HCT116 (cell line): ENCODE measurements around the gene ZNF462. TPM values are rescaled to one million over a fixed set of nuclear protein-coding genes. Genes with fewer than 3 reads are reported as not detected.

Source experiments
- ATAC-seq: fragments of 200-7000 bp; cut with Tn5 transposase; 2 replicates; pipeline ENCODE4 v1.9.1; 2020; ENCODE audit warnings: mild to moderate bottlenecking, moderate library complexity
- BruUV-seq: library from RNA; stranded (reverse); fragments of 400-500 nt; replicated peaks from 2 replicates; lab custom pipeline; 2021; lab: Mats Ljungman, UMichigan
- CTCF ChIA-PET: fragments of 300-600 bp; sonication (Branson Sonifier 250); formaldehyde crosslinking; loops from one replicate; lab custom pipeline; 2021; ENCODE audit warnings: antibody characterized with exemption; lab: Charles Lee
- POLR2A ChIA-PET: fragments of 300-600, 350-600 bp; sonication (Branson Sonifier 250); formaldehyde crosslinking; loops from one replicate; lab custom pipeline; 2021; ENCODE audit warnings: antibody characterized with exemption; lab: Charles Lee
- RAD21 ChIA-PET, 2 experiments: fragments of 300-600 bp; sonication (Branson Sonifier 250); formaldehyde crosslinking; loops; one replicate each; lab custom pipeline; 2023; ENCODE audit warnings: low total read pairs in 2 of 2; ENCODE audit not compliant: uncharacterized antibody in 2 of 2, unreplicated experiment in 2 of 2, low non-redundant PET in 1 of 2; lab: Charles Lee
- DNase-seq: peaks from one replicate; pipeline ENCODE4 v3.0.0-alpha.2; 2010; ENCODE audit warnings: low read depth, low spot score
- H2AFZ ChIP-seq: fragments of 200-600 bp; shearing (Covaris generic), sonication (generic); 2 replicates; pipeline ENCODE4 v1.6.1; 2017; ENCODE audit warnings: low read depth, mixed run types, mixed read lengths, antibody characterized with exemption, low read length; ENCODE audit not compliant: poor library complexity, severe bottlenecking
- H3K27ac ChIP-seq: 2 replicates; pipeline ENCODE4 v1.5.1; 2012; ENCODE audit warnings: low read depth, low read length
- H3K27me3 ChIP-seq: fragments of 200-600 bp; sonication (generic); 2 replicates; pipeline ENCODE4 v1.6.1; 2016; ENCODE audit warnings: mixed run types, low read length, mixed read lengths; ENCODE audit not compliant: insufficient read depth
- H3K36me3 ChIP-seq, 2 experiments: fragments of 200-500 bp in 1 of 2; fragments of 200-600 bp in 1 of 2; sonication (Bioruptor generic) in 1 of 2; sonication (generic) in 1 of 2; 2 replicates each; pipeline versions ENCODE4 v1.5.1 to v1.6.1; 2014 to 2016; ENCODE audit warnings: low read length in 2 of 2, inconsistent platforms in 1 of 2, mixed read lengths in 1 of 2, mixed run types in 1 of 2; ENCODE audit not compliant: insufficient read depth in 2 of 2, control insufficient read depth in 1 of 2
- H3K4me1 ChIP-seq, 2 experiments: fragments of 200-600 bp in 1 of 2; sonication (generic) in 1 of 2; 2 replicates each; pipeline versions ENCODE4 v1.5.1 to v1.6.1; 2012 to 2017; ENCODE audit warnings: low read length in 2 of 2, inconsistent platforms in 1 of 2, mild to moderate bottlenecking in 1 of 2, mixed read lengths in 1 of 2, mixed run types in 1 of 2, moderate library complexity in 1 of 2; ENCODE audit not compliant: insufficient read depth in 2 of 2, control insufficient read depth in 1 of 2
- H3K4me2 ChIP-seq: fragments of 200-600 bp; sonication (generic); 2 replicates; pipeline ENCODE4 v1.6.1; 2017; ENCODE audit warnings: mixed run types, low read length, mixed read lengths
- H3K4me3 ChIP-seq, 2 experiments: fragments of 200-600 bp in 1 of 2; sonication (generic) in 1 of 2; replicated peaks in 1 of 2; 2 replicates each; pipeline ENCODE4 v1.5.1; 2011 to 2016; ENCODE audit warnings: low read length in 2 of 2, control low read depth in 1 of 2, low read depth in 1 of 2, mild to moderate bottlenecking in 1 of 2, mixed read lengths in 1 of 2, mixed run types in 1 of 2
- H3K79me2 ChIP-seq: fragments of 200-600 bp; sonication (generic); 2 replicates; pipeline ENCODE4 v1.6.1; 2017; ENCODE audit warnings: mild to moderate bottlenecking, mixed run types, low read length, moderate library complexity, mixed read lengths; ENCODE audit not compliant: insufficient read depth
- H3K9ac ChIP-seq: fragments of 200-600 bp; sonication (generic); 2 replicates; pipeline ENCODE4 v1.6.1; 2016; ENCODE audit warnings: low read length, mixed read lengths
- H3K9me2 ChIP-seq: fragments of 200-600 bp; sonication (generic), shearing (Covaris generic); 2 replicates; pipeline ENCODE4 v1.6.1; 2017; ENCODE audit warnings: mixed run types, mild to moderate bottlenecking, moderate library complexity; ENCODE audit not compliant: insufficient read depth
- H3K9me3 ChIP-seq, 2 experiments: fragments of 200-500 bp in 1 of 2; fragments of 200-600 bp in 1 of 2; sonication (Bioruptor generic) in 1 of 2; sonication (generic) in 1 of 2; 2 replicates each; pipeline ENCODE4 v1.6.1; 2014 to 2017; ENCODE audit warnings: low read length in 2 of 2, mixed read lengths in 2 of 2, inconsistent platforms in 1 of 2, low read depth in 1 of 2, mild to moderate bottlenecking in 1 of 2, mixed run types in 1 of 2, moderate library complexity in 1 of 2; ENCODE audit not compliant: control insufficient read depth in 1 of 2, insufficient read depth in 1 of 2
- H4K20me1 ChIP-seq: fragments of 200-600 bp; sonication (generic), shearing (Covaris generic); 2 replicates; pipeline ENCODE4 v1.6.1; 2017; ENCODE audit warnings: mixed run types, mild to moderate bottlenecking, moderate library complexity; ENCODE audit not compliant: insufficient read depth
- ATF3 ChIP-seq: IDR thresholded peaks from 2 replicates; pipeline ENCODE4 v1.6.1; 2012
- CBX3 ChIP-seq: IDR thresholded peaks from 2 replicates; pipeline ENCODE4 v1.6.1; 2012; ENCODE audit warnings: low read depth
- CEBPB ChIP-seq: IDR thresholded peaks from 2 replicates; pipeline ENCODE4 v1.6.1; 2012; ENCODE audit warnings: low read depth
- CTCF ChIP-seq, 3 experiments: fragments of 200-600 bp in 1 of 3; sonication (generic) in 1 of 3; IDR thresholded peaks in 2 of 3; conservative IDR thresholded peaks in 1 of 3; 2 replicates each; pipeline ENCODE4 v1.5.1; 2012 to 2017; ENCODE audit warnings: low read depth in 2 of 3, low read length in 2 of 3, antibody characterized with exemption in 1 of 3, borderline replicate concordance in 1 of 3, control low read depth in 1 of 3, mild to moderate bottlenecking in 1 of 3, mixed read lengths in 1 of 3, mixed run types in 1 of 3, moderate library complexity in 1 of 3; ENCODE audit not compliant: insufficient read depth in 1 of 3
- EZH2 ChIP-seq: fragments of 200-600 bp; sonication (generic); IDR thresholded peaks from 2 replicates; pipeline ENCODE4 v1.6.1; 2017; ENCODE audit warnings: antibody characterized with exemption, mixed run types
- EZH2phosphoT487 ChIP-seq: fragments of 200-600 bp; IDR thresholded peaks from 2 replicates; pipeline ENCODE4 v1.6.1; 2018; ENCODE audit warnings: antibody characterized with exemption, borderline replicate concordance
- JUND ChIP-seq: IDR thresholded peaks from 2 replicates; pipeline ENCODE4 v1.6.1; 2012
- POLR2A ChIP-seq: IDR thresholded peaks from 2 replicates; pipeline ENCODE4 v1.7.0; 2011; ENCODE audit warnings: borderline replicate concordance; ENCODE audit not compliant: insufficient read depth, insufficient read length; ENCODE audit errors: extremely low read depth
- POLR2AphosphoS5 ChIP-seq: IDR thresholded peaks from 2 replicates; pipeline ENCODE4 v1.6.1; 2011; ENCODE audit warnings: mild to moderate bottlenecking, low read depth, low read length, moderate library complexity
- REST ChIP-seq: IDR thresholded peaks from 2 replicates; pipeline ENCODE4 v1.6.1; 2012; ENCODE audit warnings: low read depth
- SIN3A ChIP-seq: IDR thresholded peaks from 2 replicates; pipeline ENCODE4 v1.6.1; 2012; ENCODE audit warnings: low read depth
- SP1 ChIP-seq: IDR thresholded peaks from 2 replicates; pipeline ENCODE4 v1.6.1; 2012; ENCODE audit warnings: low read depth
- TCF7L2 ChIP-seq: IDR thresholded peaks from 2 replicates; pipeline ENCODE4 v1.7.0; 2011; ENCODE audit warnings: borderline replicate concordance, inconsistent platforms; ENCODE audit not compliant: insufficient read depth, insufficient read length; ENCODE audit errors: extremely low read depth
- YY1 ChIP-seq: IDR thresholded peaks from 2 replicates; pipeline ENCODE4 v1.6.1; 2011; ENCODE audit warnings: low read length, low read depth, moderate library complexity, mild to moderate bottlenecking; ENCODE audit not compliant: insufficient replicate concordance; ENCODE audit errors: extremely low read depth
- ZBTB33 ChIP-seq: IDR thresholded peaks from 2 replicates; pipeline ENCODE4 v1.6.1; 2011; ENCODE audit warnings: mild to moderate bottlenecking, low read length, moderate library complexity; ENCODE audit not compliant: insufficient replicate concordance; ENCODE audit errors: extremely low read depth
- ZFX ChIP-seq: fragments of 450-650 bp; IDR thresholded peaks from 2 replicates; pipeline ENCODE4 v1.6.1; 2017
- intact Hi-C: fragments of 100-400 bp; cut with micrococcal nuclease; formaldehyde crosslinking; loops from 2 replicates; pipeline ENCODE4 v1.10.0; 2022
- total RNA-seq: library from RNA; stranded (reverse); gene quantifications from one replicate; pipeline ENCODE4 v1.2.1, GENCODE V29; 2021; ENCODE audit not compliant: unreplicated experiment

Gene ZNF462
- total RNA-seq, 1 experiment from 2014 or later: 18.1 TPM

- ChIA-PET RAD21 (no interaction called here), POLR2A (no interaction called here), CTCF (no interaction called here)
- H3K4me1 ChIP-seq: no peaks in the 10 kb centered on the region
- no peak for TF ChIP-seq TCF7L2
- TF ChIP-seq ATF3: no peak
- TF ChIP-seq POLR2A: no peak
- TF ChIP-seq CEBPB: no peak
- TF ChIP-seq REST: no peak
- TF ChIP-seq SIN3A: no peak
- TF ChIP-seq YY1: no peak
- TF ChIP-seq EZH2phosphoT487: no peak
- TF ChIP-seq CTCF (IDR thresholded peaks at IDR 0.05 in 2 of 3, conservative IDR thresholded peaks at IDR 0.05 in 1 of 3; ENCODE audit: borderline replicate concordance in 1 of 3, insufficient read depth in 1 of 3, low read depth in 2 of 3, low read length in 2 of 3): no peak
- no peak for TF ChIP-seq CBX3
- TF ChIP-seq EZH2: no peak
- TF ChIP-seq POLR2AphosphoS5: no peak
- no peak for TF ChIP-seq SP1
- no peak for TF ChIP-seq ZBTB33
- no peak for TF ChIP-seq ZFX
- no peak for TF ChIP-seq JUND
- H4K20me1 ChIP-seq: no peaks in the 10 kb centered on the region
- no peaks in the 10 kb centered on the region for H3K9me2 ChIP-seq
- H2AFZ ChIP-seq: no peak overlapping the region
- DNase-seq (no peak), ATAC-seq (no peak)
- BruUV-seq: no TSS peak
- H3K9me3 ChIP-seq: no peaks in the 10 kb centered on the region
- no peak overlapping the region for H3K27ac ChIP-seq
- no peak overlapping the region for H3K4me2 ChIP-seq
- no peaks in the 10 kb centered on the region for H3K79me2 ChIP-seq
- H3K4me3 ChIP-seq: no peak overlapping the region
- no peaks in the 10 kb centered on the region for H3K27me3 ChIP-seq
- H3K9ac ChIP-seq: no peak overlapping the region
- intact Hi-C loops: loop anchor here (10.0 kb wide), 1 partner anchor 762 kb away; no protein-coding TSS in a partner anchor
- no peaks in the 10 kb centered on the region for H3K36me3 ChIP-seq
Measured at GRCh38 chr9:107046692-107047091, 183.7 kb downstream of the ZNF462 start.
